ENCODE measurements around the gene PTCD3. TPM values are rescaled to one million over a fixed set of nuclear protein-coding genes. Genes with fewer than 3 reads are reported as not detected.

Gene PTCD3
- total and polyA plus RNA-seq, 12 donors: 30.2 to 232 (median 155) TPM

DNA sequence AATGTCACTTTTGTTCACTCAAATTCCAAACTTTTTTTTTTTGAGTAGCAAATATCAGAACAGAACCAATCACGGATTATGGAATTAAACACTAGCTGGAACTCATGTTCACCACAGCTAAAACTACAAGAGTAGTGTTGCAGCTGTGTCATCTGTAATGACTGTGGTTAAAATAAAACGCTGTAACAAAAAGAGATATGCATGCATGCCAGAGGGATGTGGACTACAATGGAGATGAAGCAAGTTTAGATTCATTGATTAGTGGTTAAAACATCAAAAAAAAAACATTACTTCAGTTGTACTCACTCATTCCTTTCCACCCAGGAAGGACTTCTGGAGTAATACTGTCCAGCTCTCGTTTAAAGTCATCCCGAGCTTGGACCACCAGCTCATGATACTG lies 52.3 kb downstream of the PTCD3 start:
- Histone ChIP-seq H3K27me3 (no peaks in the 10 kb centered on the region), H3K4me1 (no peaks in the 10 kb centered on the region), H3K9me3 (no peaks in the 10 kb centered on the region), H3K27ac (no peak overlapping the region), H3K4me3 (no peak overlapping the region), H3K36me3 (peaks cover 0 to 100% (median 75%) of the 10 kb centered on the region in 9 donors)
- TF ChIP-seq, protein P1, sequence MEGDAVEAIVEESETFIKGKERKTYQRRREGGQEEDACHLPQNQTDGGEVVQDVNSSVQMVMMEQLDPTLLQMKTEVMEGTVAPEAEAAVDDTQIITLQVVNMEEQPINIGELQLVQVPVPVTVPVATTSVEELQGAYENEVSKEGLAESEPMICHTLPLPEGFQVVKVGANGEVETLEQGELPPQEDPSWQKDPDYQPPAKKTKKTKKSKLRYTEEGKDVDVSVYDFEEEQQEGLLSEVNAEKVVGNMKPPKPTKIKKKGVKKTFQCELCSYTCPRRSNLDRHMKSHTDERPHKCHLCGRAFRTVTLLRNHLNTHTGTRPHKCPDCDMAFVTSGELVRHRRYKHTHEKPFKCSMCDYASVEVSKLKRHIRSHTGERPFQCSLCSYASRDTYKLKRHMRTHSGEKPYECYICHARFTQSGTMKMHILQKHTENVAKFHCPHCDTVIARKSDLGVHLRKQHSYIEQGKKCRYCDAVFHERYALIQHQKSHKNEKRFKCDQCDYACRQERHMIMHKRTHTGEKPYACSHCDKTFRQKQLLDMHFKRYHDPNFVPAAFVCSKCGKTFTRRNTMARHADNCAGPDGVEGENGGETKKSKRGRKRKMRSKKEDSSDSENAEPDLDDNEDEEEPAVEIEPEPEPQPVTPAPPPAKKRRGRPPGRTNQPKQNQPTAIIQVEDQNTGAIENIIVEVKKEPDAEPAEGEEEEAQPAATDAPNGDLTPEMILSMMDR (IDR thresholded peaks at IDR 0.05): no peak
- 89% methylated on average over 4 of the region's 4 CpGs for WGBS, 2 donors
- intact Hi-C loops (cut with DNase I): no loop called here
- DNase-seq: no peak
- ATAC-seq: no peak

GRCh38 chr2:86160156-86160952 lies 54.3 kb downstream of the PTCD3 start:
- intact Hi-C loops (cut with DNase I): loop anchor here in 2 of 10 donors (5.0 kb wide), 2 partner anchors 33 to 763 kb away; no protein-coding TSS in a partner anchor
- DNase-seq (no peak), ATAC-seq (no peak)
- WGBS, 2 donors: 92 to 93% methylated on average over 6 of the region's 6 CpGs
- Histone ChIP-seq H3K27me3 (no peaks in the 10 kb centered on the region), H3K4me3 (no peak overlapping the region), H3K4me1 (no peaks in the 10 kb centered on the region), H3K9me3 (no peaks in the 10 kb centered on the region), H3K36me3 (peaks cover 0 to 100% (median 87%) of the 10 kb centered on the region in 9 donors), H3K27ac (no peak overlapping the region)
- TF ChIP-seq, protein P1 (IDR thresholded peaks at IDR 0.05): no peak

- no peaks in the 10 kb centered on the region for H3K27me3 ChIP-seq
- no peaks in the 10 kb centered on the region for H3K9me3 ChIP-seq
- H3K36me3 ChIP-seq: peaks cover 0 to 99% (median 70%) of the 10 kb centered on the region in 9 donors
- TF ChIP-seq, protein P1 (IDR thresholded peaks at IDR 0.05): no peak
- intact Hi-C loops (cut with DNase I): loop anchor here in 2 of 10 donors (5.0 kb wide), 2 partner anchors 33 to 43 kb away; no protein-coding TSS in a partner anchor
- no peak overlapping the region for H3K4me3 ChIP-seq
- DNase-seq (no peak), ATAC-seq (no peak)
- peaks cover 0 to 18% (median 12%) of the 10 kb centered on the region in 9 donors for H3K4me1 ChIP-seq
- WGBS, 2 donors: 96% methylated on average over 4 of the region's 4 CpGs
- no peak overlapping the region for H3K27ac ChIP-seq
Measured at GRCh38 chr2:86170449-86170848, 64.4 kb downstream of the PTCD3 start.

DNA sequence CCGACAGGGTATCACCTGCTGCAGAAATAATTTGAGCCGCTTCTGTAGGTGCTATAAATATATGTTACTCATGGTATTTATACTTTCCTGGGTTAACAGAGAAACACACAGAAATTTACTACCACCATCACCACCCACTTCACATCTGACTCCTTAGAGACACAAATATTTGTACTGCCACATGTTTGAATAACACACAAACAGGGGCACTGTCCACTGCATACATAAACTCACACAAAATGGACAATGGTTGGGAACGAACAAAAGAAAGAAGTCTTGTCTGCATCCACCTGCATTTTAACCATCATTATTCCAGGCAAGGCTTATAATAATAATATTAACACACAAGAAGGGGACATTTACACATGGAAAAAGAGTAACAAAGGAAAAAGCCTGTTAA lies 65.3 kb downstream of the PTCD3 start:
- H3K9me3 ChIP-seq: no peaks in the 10 kb centered on the region
- ATAC-seq (no peak), DNase-seq (no peak)
- TF ChIP-seq, protein P1 (IDR thresholded peaks at IDR 0.05): no peak
- intact Hi-C loops (cut with DNase I): loop anchor here in 2 of 10 donors (5.0 kb wide), 2 partner anchors 34 to 44 kb away; no protein-coding TSS in a partner anchor
- no peak overlapping the region for H3K27ac ChIP-seq
- peaks cover 0 to 99% (median 63%) of the 10 kb centered on the region in 9 donors for H3K36me3 ChIP-seq
- 83 to 84% methylated on average over 3 of the region's 3 CpGs for WGBS, 2 donors
- H3K27me3 ChIP-seq: no peaks in the 10 kb centered on the region
- peaks cover 0 to 26% (median 18%) of the 10 kb centered on the region in 9 donors for H3K4me1 ChIP-seq
- no peak overlapping the region for H3K4me3 ChIP-seq

Measured in heart right ventricle (tissue), 16 donors.